VCaP (cell line): ENCODE measurements around the gene TDO2.
"Not testable (repeated sequence)": the region's sequence is repeated elsewhere in the genome, so short reads cannot be mapped to it uniquely, and the experiment has no call there.

Source experiments
- H3K27ac ChIP-seq: fragments of 450-650 bp; 2 replicates; pipeline ENCODE4 v1.5.1; 2017
- CTCF ChIP-seq: fragments of 450-650 bp; conservative IDR thresholded peaks from 2 replicates; pipeline ENCODE4 v1.5.1; 2017; ENCODE audit warnings: mild to moderate bottlenecking, moderate library complexity

Gene TDO2

GRCh38 chr4:155929833-155930232, 26.3 kb downstream of the TDO2 start:
- H3K27ac ChIP-seq: no peak overlapping the region
- no peak for TF ChIP-seq CTCF

- no peak for TF ChIP-seq CTCF
- no peak overlapping the region for H3K27ac ChIP-seq
Measured at GRCh38 chr4:155930330-155930729, 26.8 kb downstream of the TDO2 start.

- no peak overlapping the region for H3K27ac ChIP-seq
- TF ChIP-seq CTCF: no peak
Measured at GRCh38 chr4:155931634-155932033, 28.1 kb downstream of the TDO2 start.

- H3K27ac ChIP-seq: not testable (repeated sequence)
Measured at GRCh38 chr4:155934634-155935033, 31.1 kb downstream of the TDO2 start.

- TF ChIP-seq CTCF: no peak
- peak overlapping the region; percentile 35; the same call in 1 of the 2 replicates for H3K27ac ChIP-seq
Measured at GRCh38 chr4:155935389-155935986, 32.0 kb downstream of the TDO2 start.

- TF ChIP-seq CTCF: no peak
- H3K27ac ChIP-seq: no peak overlapping the region
Measured at GRCh38 chr4:155941085-155941790, 37.7 kb downstream of the TDO2 start.

- TF ChIP-seq CTCF: no peak
- H3K27ac ChIP-seq: no peak overlapping the region
Measured at GRCh38 chr4:155941820-155942219, 38.3 kb downstream of the TDO2 start.

- no peak for TF ChIP-seq CTCF
- no peak overlapping the region for H3K27ac ChIP-seq
Measured at GRCh38 chr4:155943605-155944291, 40.3 kb downstream of the TDO2 start.
